Measurements from ENCODE around the gene NAIF1.

Gene NAIF1

GRCh38 chr9:128034821-128035652 is 32.1 kb downstream of the NAIF1 start:
- TF ChIP-seq CTCF (IDR thresholded peaks at IDR 0.05; ENCODE audit: control insufficient read depth, insufficient read depth, low read depth, low read length, missing control alignments): peak; percentile 78
- DNase-seq (ENCODE audit: low read depth): peak; percentile 33
- no peak overlapping the region for H3K4me3 ChIP-seq (ENCODE audit: control insufficient read depth, low read depth, low read length)

GRCh38 chr9:128033609-128034008 is 33.5 kb downstream of the NAIF1 start:
- DNase-seq (ENCODE audit: low read depth): no peak
- H3K4me3 ChIP-seq (ENCODE audit: control insufficient read depth, low read depth, low read length): no peak overlapping the region

GRCh38 chr9:128027705-128028104 is 39.4 kb downstream of the NAIF1 start:
- DNase-seq (ENCODE audit: low read depth): no peak
- TF ChIP-seq CTCF (IDR thresholded peaks at IDR 0.05; ENCODE audit: control insufficient read depth, insufficient read depth, low read depth, low read length, missing control alignments): no peak

More at GRCh38 chr9:128033609-128034008, 33.5 kb downstream of the NAIF1 start:
- TF ChIP-seq CTCF (IDR thresholded peaks at IDR 0.05; ENCODE audit: control insufficient read depth, insufficient read depth, low read depth, low read length, missing control alignments): no peak

GRCh38 chr9:128026773-128027541 is 40.2 kb downstream of the NAIF1 start:
- no peak for TF ChIP-seq CTCF (IDR thresholded peaks at IDR 0.05; ENCODE audit: control insufficient read depth, insufficient read depth, low read depth, low read length, missing control alignments)
- DNase-seq (ENCODE audit: low read depth): no peak
- no peak overlapping the region for H3K4me3 ChIP-seq (ENCODE audit: control insufficient read depth, low read depth, low read length)

More at GRCh38 chr9:128027705-128028104, 39.4 kb downstream of the NAIF1 start:
- H3K4me3 ChIP-seq (ENCODE audit: control insufficient read depth, low read depth, low read length): no peak overlapping the region

- no peak for TF ChIP-seq CTCF (IDR thresholded peaks at IDR 0.05; ENCODE audit: control insufficient read depth, insufficient read depth, low read depth, low read length, missing control alignments)
- no peak for DNase-seq (ENCODE audit: low read depth)
- no peak overlapping the region for H3K4me3 ChIP-seq (ENCODE audit: control insufficient read depth, low read depth, low read length)
These were observed 40.8 kb downstream of the NAIF1 start for GRCh38 chr9:128026255-128026772.

- no peak for DNase-seq (ENCODE audit: low read depth)
- H3K4me3 ChIP-seq (ENCODE audit: control insufficient read depth, low read depth, low read length): no peak overlapping the region
- TF ChIP-seq CTCF (IDR thresholded peaks at IDR 0.05; ENCODE audit: control insufficient read depth, insufficient read depth, low read depth, low read length, missing control alignments): no peak
These were observed 41.4 kb downstream of the NAIF1 start for GRCh38 chr9:128025736-128026135.

Data from AG09309 (cell line).